GM18505 (cell line): ENCODE measurements around the gene COL4A6.

ENCODE experiments used
- ATAC-seq: cut with Tn5 transposase; IDR thresholded peaks from one replicate; pipeline ENCODE4 v1.9.1; 2021; ENCODE audit not compliant: unreplicated experiment
- POLR2A ChIP-seq: IDR thresholded peaks from 4 replicates; pipeline ENCODE4 v1.6.1; 2011; ENCODE audit warnings: borderline replicate concordance; ENCODE audit not compliant: insufficient read depth, insufficient read length; ENCODE audit errors: extremely low read depth

Gene COL4A6

DNA sequence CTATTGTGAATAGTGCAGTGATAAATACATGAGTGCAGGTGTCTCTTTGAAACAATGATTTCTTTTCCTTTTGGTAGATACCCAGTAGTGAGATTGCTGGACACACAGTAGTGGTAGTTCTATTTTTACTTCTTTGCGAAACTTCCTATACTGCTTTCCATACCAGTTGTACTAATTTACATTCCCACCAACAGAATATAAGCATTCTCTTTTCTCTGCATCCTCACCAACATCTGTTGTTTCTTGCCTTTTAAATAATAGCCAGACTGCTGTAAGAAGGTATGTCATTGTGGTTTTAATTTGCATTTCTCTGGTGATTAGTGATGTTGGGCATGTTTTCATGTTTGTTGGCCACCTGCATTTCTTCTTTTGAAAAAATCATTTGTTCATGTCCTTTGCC is 105.9 kb downstream of the COL4A6 start:
- ATAC-seq = no peak
- TF ChIP-seq POLR2A = no peak

DNA sequence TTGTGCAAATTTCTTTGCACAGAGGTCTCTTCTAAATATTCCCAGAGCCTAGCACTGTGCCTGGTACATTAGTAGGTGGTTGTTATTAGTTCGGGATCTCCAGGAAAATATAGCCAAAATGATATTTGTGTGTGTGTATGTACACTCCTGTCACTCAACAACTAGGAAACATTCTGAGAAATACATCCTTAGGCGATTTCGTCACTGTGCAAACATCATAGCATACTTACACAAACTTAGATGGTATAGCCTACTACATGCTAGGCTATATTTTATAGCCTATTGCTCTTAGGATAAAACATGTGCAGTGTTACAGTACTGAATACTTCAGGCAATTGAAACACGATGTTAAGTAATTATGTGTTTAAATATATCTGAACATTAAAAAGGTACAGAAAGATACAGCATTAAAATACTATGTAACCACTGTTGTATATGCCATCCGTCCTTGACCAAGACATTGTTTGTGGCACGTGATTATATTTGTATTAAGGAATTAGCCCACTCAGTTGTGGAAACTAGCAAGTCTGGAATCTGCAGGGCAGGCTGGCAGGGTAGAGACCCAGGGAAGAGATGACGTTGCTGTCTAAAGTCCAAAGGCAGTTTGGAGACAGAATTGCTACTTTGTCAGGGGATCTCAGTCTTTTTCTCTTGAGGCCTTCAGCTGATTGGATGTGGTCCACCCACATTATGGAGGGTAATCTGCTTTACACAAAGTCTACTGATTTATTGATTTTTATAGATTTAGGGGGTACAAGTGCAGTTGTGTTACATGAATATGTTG is 106.9 kb downstream of the COL4A6 start:
- ATAC-seq = no peak
- TF ChIP-seq POLR2A = no peak

DNA sequence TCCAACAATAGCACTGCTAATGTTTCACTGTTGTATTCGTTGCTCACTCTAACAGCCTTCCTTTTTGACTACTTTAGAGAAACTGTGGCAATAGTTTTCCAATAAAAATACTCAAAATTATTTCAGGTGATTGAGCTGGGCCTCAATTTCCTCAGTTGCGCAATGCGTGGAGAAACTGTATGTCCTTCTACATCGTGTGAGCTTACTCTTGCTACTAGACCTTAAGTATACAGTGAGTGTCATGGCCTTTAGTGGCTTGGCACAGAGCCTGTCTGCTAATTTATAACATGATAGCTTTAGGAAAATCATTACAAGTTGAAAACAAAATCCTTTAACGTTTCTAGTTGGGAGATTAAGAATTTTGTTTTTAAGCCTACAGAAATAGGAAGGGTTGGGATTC is 114.5 kb downstream of the COL4A6 start:
- ATAC-seq = no peak
- no peak for TF ChIP-seq POLR2A

DNA sequence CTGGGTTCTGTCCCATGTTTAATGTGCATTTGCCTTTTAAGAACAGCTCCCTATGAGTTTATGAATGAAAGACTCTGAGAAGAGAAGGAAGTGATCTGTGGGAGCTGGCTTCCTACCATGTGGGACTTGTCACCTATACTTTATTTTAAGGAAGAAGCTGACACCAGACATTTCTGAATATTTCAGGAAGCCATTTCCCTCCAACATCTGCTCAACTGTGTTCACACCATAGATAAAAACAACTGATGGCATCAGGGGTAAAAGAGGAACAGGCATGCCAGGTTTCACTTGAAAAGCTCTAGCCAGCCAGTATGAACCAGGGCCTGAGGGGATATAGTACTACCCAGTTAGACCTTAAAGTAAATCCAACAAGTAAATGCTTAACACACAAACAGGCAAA is 116.0 kb downstream of the COL4A6 start:
- no peak for TF ChIP-seq POLR2A
- no peak for ATAC-seq

DNA sequence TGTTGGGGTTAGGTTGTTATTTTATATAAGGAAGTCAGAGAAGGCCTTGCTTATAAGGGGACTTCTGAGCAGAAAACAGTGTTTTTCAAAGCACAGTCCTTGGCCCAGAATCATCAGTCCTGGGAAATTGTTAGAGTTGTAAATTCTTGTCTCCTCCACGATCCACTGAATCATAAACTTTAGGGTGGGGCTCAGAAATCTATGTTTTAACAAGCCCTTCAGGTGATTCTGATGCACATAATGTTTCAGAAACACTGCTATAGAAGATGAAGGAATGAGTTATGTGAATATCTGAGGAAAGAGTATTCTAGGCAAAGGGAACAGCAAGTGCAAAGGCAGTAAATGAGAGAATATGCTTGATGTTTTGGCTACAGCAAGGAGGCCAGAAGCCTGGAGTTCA is 121.8 kb downstream of the COL4A6 start:
- no peak for ATAC-seq
- TF ChIP-seq POLR2A = no peak

DNA sequence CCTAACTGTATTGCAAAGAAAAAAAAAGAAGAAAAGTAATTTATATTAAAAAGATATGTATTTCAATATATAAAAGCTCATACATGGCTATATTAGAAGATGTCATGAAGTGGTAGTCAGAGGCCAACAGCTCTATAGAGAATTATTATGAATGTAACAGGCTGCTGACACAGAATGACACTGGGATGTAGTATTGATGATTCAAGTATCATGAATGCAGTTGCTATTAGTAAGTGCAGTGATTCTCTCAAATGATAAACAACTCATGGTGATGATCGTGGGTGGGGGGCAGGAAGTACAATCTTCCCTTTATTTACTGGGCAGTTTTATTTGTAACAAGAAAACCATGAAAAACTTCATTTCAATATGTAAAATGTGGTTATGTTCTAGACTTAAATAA is 124.6 kb downstream of the COL4A6 start:
- TF ChIP-seq POLR2A = no peak
- no peak for ATAC-seq

DNA sequence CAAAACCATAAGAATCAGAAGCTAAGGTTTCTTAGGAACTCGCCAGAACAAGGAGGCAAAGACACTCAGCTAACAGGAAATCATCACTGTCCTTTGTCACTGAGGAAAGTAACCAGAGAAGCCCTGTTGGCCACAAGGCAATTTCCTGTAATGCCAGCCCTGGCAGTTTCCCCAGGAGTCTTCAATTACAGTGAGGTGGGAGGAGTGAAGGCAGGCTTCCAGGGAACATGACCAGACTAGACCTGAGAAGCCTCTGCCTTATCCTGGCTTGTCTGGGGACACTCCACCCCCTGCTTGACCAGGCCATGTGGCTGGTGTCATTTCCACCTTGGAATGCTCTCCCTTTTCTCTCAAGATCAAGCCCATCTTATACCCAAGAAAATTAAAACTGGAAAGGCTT is 125.3 kb downstream of the COL4A6 start:
- no peak for TF ChIP-seq POLR2A
- no peak for ATAC-seq

DNA sequence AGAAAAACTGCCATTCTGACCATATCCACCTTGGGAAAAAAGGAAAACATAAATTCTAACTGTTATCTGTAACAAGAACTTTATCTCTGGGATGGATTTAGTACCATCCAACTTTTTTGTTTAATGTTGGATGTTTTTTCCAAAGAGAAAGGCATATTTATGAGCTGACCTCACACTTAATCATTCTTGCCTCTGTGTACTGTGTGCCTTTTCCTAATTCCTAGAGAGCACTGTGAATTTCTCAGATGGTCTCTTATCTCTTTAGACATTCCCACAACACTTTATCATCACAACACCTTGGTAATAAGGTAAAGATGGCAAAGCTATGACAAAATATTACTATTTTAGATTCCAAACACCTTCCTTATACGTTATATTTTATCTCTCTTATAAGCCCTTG is 126.2 kb downstream of the COL4A6 start:
- no peak for ATAC-seq
- TF ChIP-seq POLR2A = no peak

DNA sequence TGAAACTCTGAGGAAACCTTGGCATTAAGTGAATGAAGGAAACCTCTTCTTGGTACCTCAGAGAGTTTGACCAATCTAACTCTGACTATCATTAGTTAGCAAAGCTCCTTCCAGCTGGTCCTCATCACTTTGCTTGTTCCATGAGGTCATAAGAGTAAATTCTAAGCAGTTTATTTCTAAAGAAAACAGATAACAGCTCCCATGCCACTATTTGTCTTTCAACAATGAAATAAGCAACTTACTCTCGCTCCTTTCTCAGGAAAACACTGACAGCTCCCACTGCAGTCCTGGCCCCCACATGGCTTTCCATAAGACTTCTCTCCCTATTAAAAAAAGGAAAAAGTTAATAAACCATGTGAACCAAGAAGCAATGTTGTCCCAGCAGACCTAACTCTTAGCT is 127.7 kb downstream of the COL4A6 start:
- TF ChIP-seq POLR2A = no peak
- ATAC-seq = no peak

DNA sequence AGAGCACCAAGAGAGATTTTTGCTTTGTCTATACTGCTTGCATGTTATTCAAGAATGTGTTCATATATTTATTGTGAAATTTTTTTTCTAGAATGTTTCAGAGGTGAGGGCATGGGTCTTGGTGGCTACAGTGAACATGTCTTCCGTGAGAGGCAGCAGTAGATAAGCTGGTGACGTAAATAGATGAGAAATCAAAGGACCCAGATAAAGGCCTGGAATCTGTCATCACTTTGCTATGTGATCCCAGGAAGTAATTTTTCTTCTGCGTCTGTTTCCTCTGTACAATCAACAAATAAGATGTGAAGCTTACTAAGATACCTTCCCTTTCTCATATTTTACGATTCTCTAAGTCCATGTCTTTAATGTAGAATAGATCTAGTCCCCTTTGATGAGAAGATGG is 129.1 kb downstream of the COL4A6 start:
- no peak for ATAC-seq
- no peak for TF ChIP-seq POLR2A

DNA sequence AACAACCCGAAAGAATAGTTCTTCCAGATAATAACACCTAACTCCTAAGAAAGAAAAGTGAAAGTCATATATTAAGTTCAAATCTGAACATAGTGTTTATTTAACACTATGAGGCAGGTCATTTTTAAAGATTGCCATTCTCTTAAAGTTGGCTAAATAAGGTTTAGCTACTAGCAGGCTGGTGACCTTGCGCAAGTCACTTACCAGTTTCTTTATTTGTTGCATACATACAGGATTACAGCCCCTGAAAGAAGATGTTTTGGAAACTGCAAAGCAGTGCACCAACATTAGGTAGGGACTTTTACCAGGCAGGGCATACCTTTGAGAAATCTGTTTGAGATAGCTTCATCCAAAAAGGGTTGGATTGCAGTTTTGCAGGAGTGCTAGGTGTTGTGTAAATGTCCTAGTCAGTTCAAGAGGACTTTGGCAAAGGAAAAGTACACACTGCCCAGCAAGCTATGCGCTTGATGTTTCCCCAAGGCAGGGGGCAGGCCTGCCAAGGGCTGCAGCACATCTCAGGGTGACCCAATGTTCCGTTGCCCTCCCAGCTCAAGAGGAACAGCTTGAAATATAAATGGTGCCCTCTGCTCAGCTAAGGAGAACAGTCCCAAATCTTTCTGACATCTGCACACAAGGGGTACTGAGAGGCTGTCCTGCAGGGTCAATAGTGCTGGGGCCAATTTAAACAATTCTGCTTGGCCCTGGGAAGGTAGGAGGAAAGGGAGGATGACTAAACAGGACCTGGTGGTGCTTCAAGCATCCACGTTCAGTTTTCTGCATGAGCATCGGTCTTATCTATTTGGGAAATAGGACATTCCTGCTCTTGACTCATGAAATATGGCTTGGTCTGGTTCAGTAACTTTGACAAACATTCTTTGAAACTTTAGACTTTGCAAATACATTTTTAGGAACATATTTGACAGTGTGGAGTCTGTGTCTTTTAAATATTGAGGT is 130.8 kb downstream of the COL4A6 start:
- no peak for TF ChIP-seq POLR2A
- ATAC-seq = no peak

DNA sequence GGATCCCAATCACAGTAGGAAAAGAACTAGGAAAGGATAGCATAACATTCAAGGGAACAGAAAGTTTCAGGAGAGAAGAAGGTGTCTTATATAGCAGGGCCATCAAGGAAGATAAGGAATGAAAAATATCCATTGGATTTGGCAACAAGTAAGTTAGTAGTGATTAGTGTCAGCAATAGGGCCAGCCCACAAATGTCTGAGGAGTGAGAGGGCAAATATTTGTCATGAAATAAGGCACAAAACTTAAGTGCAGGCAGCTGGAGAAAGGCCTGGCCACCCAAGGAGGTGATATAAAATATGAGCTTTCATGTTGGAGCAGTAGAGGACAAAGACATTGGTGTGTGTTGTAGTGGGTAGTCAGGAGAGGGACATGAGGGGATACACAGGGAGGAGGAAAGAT is 132.1 kb downstream of the COL4A6 start:
- ATAC-seq = no peak
- no peak for TF ChIP-seq POLR2A

DNA sequence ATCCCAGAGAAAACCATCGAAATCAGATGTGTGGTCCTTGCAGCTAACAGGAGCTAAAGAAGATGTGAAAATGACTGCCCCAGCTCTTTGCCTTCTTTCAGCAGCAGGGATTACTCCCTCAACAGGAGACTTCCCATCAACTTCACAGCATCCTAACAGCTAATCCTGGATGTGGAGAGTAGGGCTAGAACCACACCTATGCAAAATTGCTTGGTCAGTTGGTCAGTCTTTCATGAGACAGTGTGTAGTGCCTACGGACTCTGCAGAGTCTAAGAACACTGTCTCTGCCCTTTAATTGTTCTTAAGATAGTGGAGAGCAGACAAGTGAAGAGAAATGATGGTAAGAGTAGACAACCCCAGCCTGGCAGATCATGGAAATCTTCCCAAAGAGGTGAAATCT is 133.5 kb downstream of the COL4A6 start:
- no peak for TF ChIP-seq POLR2A
- ATAC-seq = no peak

DNA sequence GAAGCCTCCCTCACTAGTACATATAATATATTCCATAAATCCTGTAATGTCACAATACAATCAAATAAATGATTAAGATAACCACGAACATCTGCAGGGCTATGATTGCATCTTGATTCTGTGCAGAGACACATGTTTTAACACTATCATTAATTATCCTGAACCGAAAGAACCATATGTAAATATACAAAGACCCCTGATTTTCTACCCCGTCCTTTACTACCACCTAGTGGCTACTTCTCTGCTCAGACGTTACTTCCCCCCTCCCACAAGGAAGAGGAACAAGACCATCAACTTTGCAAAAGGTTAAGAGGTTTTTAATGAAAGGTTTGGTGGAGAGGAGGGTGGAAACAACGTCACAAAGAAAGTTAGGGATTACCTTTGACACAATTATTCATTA is 134.0 kb downstream of the COL4A6 start:
- TF ChIP-seq POLR2A = no peak
- no peak for ATAC-seq
